Lower lobe of right lung (tissue), 2 donors: ENCODE data around the gene NDOR1. TPM values are rescaled to one million over a fixed set of nuclear protein-coding genes. Genes with fewer than 3 reads are reported as not detected.

Experiments used
- ATAC-seq, 2 donors: fragments of 200-7000 bp; cut with Tn5 transposase; one replicate each; pipeline ENCODE4 v1.9.1; 2020 to 2022; ENCODE audit warnings: mild to moderate bottlenecking in 2 of 2, moderate library complexity in 2 of 2
- DNase-seq: peaks from one replicate; pipeline ENCODE4 v3.0.0-alpha.2; 2020
- H3K27ac ChIP-seq: fragments of 200-600 bp; one replicate; pipeline ENCODE4 v1.8.0; 2022
- H3K27me3 ChIP-seq: fragments of 200-600 bp; one replicate; pipeline ENCODE4 v1.8.0; 2022; ENCODE audit warnings: low read depth
- H3K36me3 ChIP-seq: fragments of 200-600 bp; one replicate; pipeline ENCODE4 v1.8.0; 2022; ENCODE audit warnings: mild to moderate bottlenecking
- H3K4me1 ChIP-seq: fragments of 200-600 bp; one replicate; pipeline ENCODE4 v1.8.0; 2022
- H3K4me3 ChIP-seq: fragments of 200-600 bp; one replicate; pipeline ENCODE4 v1.8.0; 2022; ENCODE audit warnings: mild to moderate bottlenecking
- H3K9me3 ChIP-seq: fragments of 200-600 bp; one replicate; pipeline ENCODE4 v1.8.0; 2022
- CTCF ChIP-seq: fragments of 200-600 bp; IDR thresholded peaks from one replicate; pipeline ENCODE4 v1.8.0; 2022; ENCODE audit warnings: antibody characterized with exemption, mild to moderate bottlenecking
- intact Hi-C: fragments of 100-400 bp; cut with DNase I; formaldehyde crosslinking; loops from one replicate; pipeline ENCODE4 v1.11.0; 2022
- total RNA-seq: library from RNA; stranded (reverse); fragmentation: NEBNext Ultra II Directional; extraction: Animal tissue kit (Norgen Biotek cat#: 25700); gene quantifications from one replicate; pipeline ENCODE4 v1.2.1, GENCODE V29; 2021
- donor health status: DM: no; HTN: yes; CAD: no; lungs with severe emphysema.

Gene NDOR1
- total RNA-seq, 1 donor from 2014 or later = 15.6 TPM

GRCh38 chr9:137182836-137183235 is 22.7 kb upstream of the NDOR1 start:
- Histone ChIP-seq H3K36me3 (peaks cover 87% of the 10 kb centered on the region), H3K27me3 (no peaks in the 10 kb centered on the region), H3K9me3 (no peaks in the 10 kb centered on the region), H3K4me3 (no peak overlapping the region), H3K27ac (no peak overlapping the region), H3K4me1 (peaks cover 30% of the 10 kb centered on the region)
- TF ChIP-seq CTCF = no peak
- DNase-seq (no peak), ATAC-seq (no peak)
- intact Hi-C loops = no loop called here

- H3K9me3 ChIP-seq = no peaks in the 10 kb centered on the region
- DNase-seq = no peak
- intact Hi-C loops = no loop called here
- no peak for ATAC-seq
- peaks cover 31% of the 10 kb centered on the region for H3K4me1 ChIP-seq
- peaks cover 74% of the 10 kb centered on the region for H3K36me3 ChIP-seq
- TF ChIP-seq CTCF = no peak
- no peak overlapping the region for H3K4me3 ChIP-seq
- no peak overlapping the region for H3K27ac ChIP-seq
- H3K27me3 ChIP-seq = no peaks in the 10 kb centered on the region
These were observed 21.4 kb upstream of the NDOR1 start for GRCh38 chr9:137183980-137184595.

GRCh38 chr9:137184881-137185660 is 20.4 kb upstream of the NDOR1 start:
- H3K4me1 ChIP-seq = peaks cover 41% of the 10 kb centered on the region
- ATAC-seq = no peak
- H3K4me3 ChIP-seq = no peak overlapping the region
- intact Hi-C loops = no loop called here
- TF ChIP-seq CTCF = no peak
- H3K9me3 ChIP-seq = no peaks in the 10 kb centered on the region
- no peak for DNase-seq
- H3K36me3 ChIP-seq = peaks cover 69% of the 10 kb centered on the region
- H3K27ac ChIP-seq = no peak overlapping the region
- no peaks in the 10 kb centered on the region for H3K27me3 ChIP-seq

GRCh38 chr9:137185921-137186320 is 19.6 kb upstream of the NDOR1 start:
- H3K9me3 ChIP-seq = no peaks in the 10 kb centered on the region
- peaks cover 69% of the 10 kb centered on the region for H3K36me3 ChIP-seq
- no peak for TF ChIP-seq CTCF
- H3K4me1 ChIP-seq = peaks cover 49% of the 10 kb centered on the region
- ATAC-seq (no peak), DNase-seq (no peak)
- H3K27me3 ChIP-seq = no peaks in the 10 kb centered on the region
- H3K27ac ChIP-seq = no peak overlapping the region
- intact Hi-C loops = no loop called here
- H3K4me3 ChIP-seq = no peak overlapping the region

- intact Hi-C loops = no loop called here
- no peaks in the 10 kb centered on the region for H3K9me3 ChIP-seq
These were observed 19.1 kb upstream of the NDOR1 start for GRCh38 chr9:137186385-137186784.

More at GRCh38 chr9:137186385-137186784, 19.1 kb upstream of the NDOR1 start:
- TF ChIP-seq CTCF = no peak
- Histone ChIP-seq H3K4me3 (no peak overlapping the region), H3K27me3 (no peaks in the 10 kb centered on the region), H3K36me3 (peaks cover 69% of the 10 kb centered on the region), H3K27ac (no peak overlapping the region), H3K4me1 (peaks cover 51% of the 10 kb centered on the region)
- ATAC-seq (no peak), DNase-seq (no peak)
